ENCODE results near the gene NFATC2.

DNA sequence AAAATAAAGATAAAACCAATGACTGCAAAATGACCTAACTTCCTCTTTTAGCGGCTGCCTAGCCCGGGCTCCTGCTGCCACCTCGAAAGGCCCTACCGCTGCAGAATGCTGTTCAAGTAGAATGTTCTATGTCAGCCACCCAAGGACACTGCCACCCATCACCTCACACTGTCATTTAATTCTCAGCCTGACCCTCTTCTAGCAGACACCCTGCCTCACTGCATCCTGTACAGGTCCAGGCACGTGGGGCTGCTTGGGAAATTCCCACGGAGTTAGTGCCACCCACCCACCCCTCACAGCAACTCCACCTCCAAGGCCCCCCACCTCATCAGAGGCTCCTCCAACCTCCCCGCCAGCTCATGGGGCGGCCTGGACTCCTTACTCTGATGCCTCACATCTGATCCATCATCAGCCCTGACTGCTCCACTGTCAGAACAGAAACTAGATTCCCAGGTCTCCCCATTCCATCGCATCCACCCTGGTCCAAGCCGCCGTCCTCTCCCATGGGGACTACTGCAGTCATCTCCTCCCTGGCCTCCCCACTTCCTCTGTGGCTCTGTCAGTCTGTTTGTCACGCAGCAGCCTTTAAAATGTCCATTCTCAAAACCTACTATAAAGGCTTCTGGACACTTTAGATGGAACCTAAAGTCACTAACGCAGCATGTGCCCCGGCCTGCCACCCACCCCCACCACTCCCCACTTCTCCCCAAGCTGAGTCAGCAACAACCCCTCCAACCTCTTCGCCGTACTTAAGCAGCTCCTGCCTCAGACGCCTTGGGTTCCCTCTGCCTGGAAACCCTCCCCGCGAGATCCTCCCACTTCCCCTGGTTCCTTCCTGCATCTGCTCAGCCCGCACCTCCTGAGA lies 17.0 kb downstream of the NFATC2 start:
- TF ChIP-seq POLR2AphosphoS5 (IDR thresholded peaks at IDR 0.05; ENCODE audit: low read depth, low read length) (no peak), TAF1 (IDR thresholded peaks at IDR 0.05; ENCODE audit: borderline replicate concordance, insufficient read depth, low read length) (no peak)
- TF ChIP-seq, protein P1, sequence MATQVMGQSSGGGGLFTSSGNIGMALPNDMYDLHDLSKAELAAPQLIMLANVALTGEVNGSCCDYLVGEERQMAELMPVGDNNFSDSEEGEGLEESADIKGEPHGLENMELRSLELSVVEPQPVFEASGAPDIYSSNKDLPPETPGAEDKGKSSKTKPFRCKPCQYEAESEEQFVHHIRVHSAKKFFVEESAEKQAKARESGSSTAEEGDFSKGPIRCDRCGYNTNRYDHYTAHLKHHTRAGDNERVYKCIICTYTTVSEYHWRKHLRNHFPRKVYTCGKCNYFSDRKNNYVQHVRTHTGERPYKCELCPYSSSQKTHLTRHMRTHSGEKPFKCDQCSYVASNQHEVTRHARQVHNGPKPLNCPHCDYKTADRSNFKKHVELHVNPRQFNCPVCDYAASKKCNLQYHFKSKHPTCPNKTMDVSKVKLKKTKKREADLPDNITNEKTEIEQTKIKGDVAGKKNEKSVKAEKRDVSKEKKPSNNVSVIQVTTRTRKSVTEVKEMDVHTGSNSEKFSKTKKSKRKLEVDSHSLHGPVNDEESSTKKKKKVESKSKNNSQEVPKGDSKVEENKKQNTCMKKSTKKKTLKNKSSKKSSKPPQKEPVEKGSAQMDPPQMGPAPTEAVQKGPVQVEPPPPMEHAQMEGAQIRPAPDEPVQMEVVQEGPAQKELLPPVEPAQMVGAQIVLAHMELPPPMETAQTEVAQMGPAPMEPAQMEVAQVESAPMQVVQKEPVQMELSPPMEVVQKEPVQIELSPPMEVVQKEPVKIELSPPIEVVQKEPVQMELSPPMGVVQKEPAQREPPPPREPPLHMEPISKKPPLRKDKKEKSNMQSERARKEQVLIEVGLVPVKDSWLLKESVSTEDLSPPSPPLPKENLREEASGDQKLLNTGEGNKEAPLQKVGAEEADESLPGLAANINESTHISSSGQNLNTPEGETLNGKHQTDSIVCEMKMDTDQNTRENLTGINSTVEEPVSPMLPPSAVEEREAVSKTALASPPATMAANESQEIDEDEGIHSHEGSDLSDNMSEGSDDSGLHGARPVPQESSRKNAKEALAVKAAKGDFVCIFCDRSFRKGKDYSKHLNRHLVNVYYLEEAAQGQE (IDR thresholded peaks at IDR 0.05; ENCODE audit: insufficient read depth in 1 of 2, low read depth in 2 of 2, low read length in 2 of 2), result no peak

Measured in PFSK-1 (cell line).